ENCODE results near the gene LIPM. TPM values are rescaled to one million over a fixed set of nuclear protein-coding genes. Genes with fewer than 3 reads are reported as not detected.

LIPM gene
- total RNA-seq, 1 donor, result not detected

GRCh38 chr10:88794731-88795130, 7.8 kb upstream of the LIPM start:
- no peak for TF ChIP-seq CTCF (IDR thresholded peaks at IDR 0.05; ENCODE audit: insufficient read depth, low read depth, low read length)
- H3K4me3 ChIP-seq (ENCODE audit: low read depth, low read length), result no peak overlapping the region
- no peak for DNase-seq (ENCODE audit: low read depth)

- no peak for TF ChIP-seq CTCF (IDR thresholded peaks at IDR 0.05; ENCODE audit: insufficient read depth, low read depth, low read length)
- H3K4me3 ChIP-seq (ENCODE audit: low read depth, low read length), result no peak overlapping the region
- peak; percentile 10 for DNase-seq (ENCODE audit: low read depth)
These were observed 2.1 kb upstream of the LIPM start for GRCh38 chr10:88800152-88801125.

- no peak overlapping the region for H3K4me3 ChIP-seq (ENCODE audit: low read depth, low read length)
- no peak for TF ChIP-seq CTCF (IDR thresholded peaks at IDR 0.05; ENCODE audit: insufficient read depth, low read depth, low read length)
- DNase-seq (ENCODE audit: low read depth), result no peak
These were observed 1.1 kb downstream of the LIPM start for GRCh38 chr10:88803641-88804040.

- TF ChIP-seq CTCF (IDR thresholded peaks at IDR 0.05; ENCODE audit: insufficient read depth, low read depth, low read length), result no peak
- H3K4me3 ChIP-seq (ENCODE audit: low read depth, low read length), result no peak overlapping the region
- no peak for DNase-seq (ENCODE audit: low read depth)
These were observed 1.7 kb downstream of the LIPM start for GRCh38 chr10:88804083-88804812.

GRCh38 chr10:88805361-88805760, 2.8 kb downstream of the LIPM start:
- DNase-seq (ENCODE audit: low read depth), result no peak
- TF ChIP-seq CTCF (IDR thresholded peaks at IDR 0.05; ENCODE audit: insufficient read depth, low read depth, low read length), result no peak
- no peak overlapping the region for H3K4me3 ChIP-seq (ENCODE audit: low read depth, low read length)

- TF ChIP-seq CTCF (IDR thresholded peaks at IDR 0.05; ENCODE audit: insufficient read depth, low read depth, low read length), result no peak
- no peak for DNase-seq (ENCODE audit: low read depth)
These were observed 3.4 kb downstream of the LIPM start for GRCh38 chr10:88805924-88806323.

More at GRCh38 chr10:88805924-88806323, 3.4 kb downstream of the LIPM start:
- no peak overlapping the region for H3K4me3 ChIP-seq (ENCODE audit: low read depth, low read length)

All from fibroblast of villous mesenchyme (primary cell).